Stomach smooth muscle (tissue), 2 donors: ENCODE measurements around the gene NBEAL1.
"Not testable (repeated sequence)": the region's sequence is repeated elsewhere in the genome, so short reads cannot be mapped to it uniquely, and the experiment has no call there.

Source experiments
- H3K27ac ChIP-seq: one replicate; pipeline ENCODE4 v1.7.0; 2013; ENCODE audit warnings: mild to moderate bottlenecking, low read length, inconsistent platforms
- H3K27me3 ChIP-seq, 2 donors: one replicate each; pipeline ENCODE4 v1.7.0; 2013; ENCODE audit warnings: low read length in 2 of 2; ENCODE audit not compliant: insufficient read depth in 2 of 2, control insufficient read depth in 1 of 2
- H3K36me3 ChIP-seq, 2 donors: one replicate each; pipeline ENCODE4 v1.7.0; 2013; ENCODE audit warnings: low read length in 2 of 2; ENCODE audit not compliant: control insufficient read depth in 2 of 2, insufficient read depth in 2 of 2
- H3K4me1 ChIP-seq: one replicate; pipeline ENCODE4 v1.7.0; 2013; ENCODE audit warnings: low read length; ENCODE audit not compliant: control insufficient read depth, insufficient read depth
- H3K4me3 ChIP-seq, 2 donors: one replicate each; pipeline ENCODE4 v1.7.0; 2013; ENCODE audit warnings: low read length in 2 of 2
- H3K9ac ChIP-seq, 2 donors: one replicate each; pipeline ENCODE4 v1.7.0; 2013; ENCODE audit warnings: low read length in 2 of 2, mild to moderate bottlenecking in 1 of 2
- H3K9me3 ChIP-seq, 2 donors: one replicate each; pipeline ENCODE4 v1.7.0; 2013; ENCODE audit warnings: low read length in 2 of 2; ENCODE audit not compliant: control insufficient read depth in 2 of 2
- donor health status: healthy.
- donor health status: Pancreatic carcinoma.

Gene NBEAL1

GRCh38 chr2:203164311-203164935 lies 149.7 kb downstream of the NBEAL1 start:
- Histone ChIP-seq H3K9ac (no peak overlapping the region), H3K27me3 (no peaks in the 10 kb centered on the region), H3K4me3 (no peak overlapping the region), H3K27ac (no peak overlapping the region), H3K4me1 (no peaks in the 10 kb centered on the region), H3K9me3 (no peaks in the 10 kb centered on the region), H3K36me3 (peaks cover 11 to 24% of the 10 kb centered on the region in 2 donors)

- Histone ChIP-seq H3K4me3 (no peak overlapping the region), H3K9me3 (no peaks in the 10 kb centered on the region), H3K27me3 (no peaks in the 10 kb centered on the region), H3K36me3 (peaks cover 9 to 18% of the 10 kb centered on the region in 2 donors), H3K27ac (no peak overlapping the region), H3K9ac (no peak overlapping the region), H3K4me1 (no peaks in the 10 kb centered on the region)
Observed at GRCh38 chr2:203167751-203168150, 153.1 kb downstream of the NBEAL1 start.

DNA sequence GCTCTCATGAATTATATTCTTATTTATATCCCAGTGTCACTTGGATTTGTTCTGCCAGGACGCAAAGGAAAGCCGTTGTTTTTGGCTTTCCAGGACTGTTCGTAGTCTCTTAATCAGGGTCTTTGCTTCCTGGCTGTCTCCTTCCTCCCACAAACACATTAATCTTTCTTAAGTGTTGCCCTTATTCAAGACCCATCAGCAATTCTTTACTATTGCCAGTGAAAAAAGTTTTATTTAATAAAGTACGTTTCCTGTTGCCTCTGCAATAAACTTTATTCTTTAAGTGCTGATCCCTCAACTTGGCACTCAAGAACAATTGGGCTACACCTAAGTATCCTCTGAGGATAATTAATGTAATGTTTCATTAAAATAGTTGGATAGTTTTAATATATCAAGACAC lies 155.8 kb downstream of the NBEAL1 start:
- Histone ChIP-seq H3K9me3 (no peaks in the 10 kb centered on the region), H3K4me1 (no peaks in the 10 kb centered on the region), H3K27me3 (no peaks in the 10 kb centered on the region), H3K27ac (no peak overlapping the region), H3K36me3 (peaks cover 9 to 22% of the 10 kb centered on the region in 2 donors), H3K4me3 (no peak overlapping the region), H3K9ac (no peak overlapping the region)

DNA sequence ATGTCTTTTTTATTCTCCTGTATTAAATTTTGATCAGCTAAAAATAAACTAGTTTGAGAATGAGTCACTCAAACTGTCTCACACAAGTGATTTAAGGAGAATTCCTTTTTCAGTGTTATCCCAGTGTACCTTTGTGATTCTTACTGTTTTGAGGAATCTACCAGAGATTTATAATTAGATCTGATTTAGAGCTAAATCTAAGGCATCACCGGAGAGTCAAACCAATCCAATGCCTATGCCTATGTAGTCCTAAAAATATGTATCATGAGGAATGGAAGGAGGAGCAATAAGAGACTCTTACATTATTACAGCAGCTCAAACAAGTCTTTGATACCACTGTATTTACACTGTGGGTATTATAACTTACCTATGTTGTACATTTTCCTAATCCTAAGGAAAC lies 160.7 kb downstream of the NBEAL1 start:
- Histone ChIP-seq H3K36me3 (peaks cover 4 to 7% of the 10 kb centered on the region in 2 donors), H3K9ac (no peak overlapping the region), H3K9me3 (no peaks in the 10 kb centered on the region), H3K4me3 (no peak overlapping the region), H3K4me1 (no peaks in the 10 kb centered on the region), H3K27ac (no peak overlapping the region), H3K27me3 (no peaks in the 10 kb centered on the region)

- H3K27me3 ChIP-seq, result no peaks in the 10 kb centered on the region
- peaks cover 16 to 17% of the 10 kb centered on the region in 2 donors for H3K36me3 ChIP-seq
- no peaks in the 10 kb centered on the region for H3K9me3 ChIP-seq
- no peaks in the 10 kb centered on the region for H3K4me1 ChIP-seq
- H3K27ac ChIP-seq, result no peak overlapping the region
- no peak overlapping the region for H3K4me3 ChIP-seq
- H3K9ac ChIP-seq, result no peak overlapping the region
Observed at GRCh38 chr2:203177361-203177760, 162.7 kb downstream of the NBEAL1 start.

DNA sequence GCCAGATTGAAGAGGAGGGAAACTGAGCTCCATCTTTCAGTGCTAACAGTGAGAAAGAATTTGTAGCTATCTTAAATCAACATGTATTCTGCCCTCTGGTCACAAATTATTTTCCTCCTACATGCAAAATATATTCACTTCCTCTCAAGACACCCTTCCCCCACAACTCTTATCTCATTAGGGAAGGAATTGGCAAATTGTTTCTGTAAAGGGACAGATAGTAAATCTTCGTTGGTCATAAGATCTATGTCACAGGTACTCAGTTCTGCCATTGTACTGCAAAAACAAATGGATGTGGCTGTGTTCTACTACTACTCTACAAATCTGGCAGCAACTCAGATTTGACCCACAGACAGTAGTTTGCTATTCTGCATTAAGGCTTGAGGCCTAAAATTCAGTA lies 171.2 kb downstream of the NBEAL1 start:
- Histone ChIP-seq H3K9me3 (no peaks in the 10 kb centered on the region), H3K4me3 (no peak overlapping the region), H3K9ac (no peak overlapping the region), H3K4me1 (no peaks in the 10 kb centered on the region), H3K27ac (no peak overlapping the region), H3K36me3 (peaks cover 23% of the 10 kb centered on the region in 2 donors), H3K27me3 (no peaks in the 10 kb centered on the region)

DNA sequence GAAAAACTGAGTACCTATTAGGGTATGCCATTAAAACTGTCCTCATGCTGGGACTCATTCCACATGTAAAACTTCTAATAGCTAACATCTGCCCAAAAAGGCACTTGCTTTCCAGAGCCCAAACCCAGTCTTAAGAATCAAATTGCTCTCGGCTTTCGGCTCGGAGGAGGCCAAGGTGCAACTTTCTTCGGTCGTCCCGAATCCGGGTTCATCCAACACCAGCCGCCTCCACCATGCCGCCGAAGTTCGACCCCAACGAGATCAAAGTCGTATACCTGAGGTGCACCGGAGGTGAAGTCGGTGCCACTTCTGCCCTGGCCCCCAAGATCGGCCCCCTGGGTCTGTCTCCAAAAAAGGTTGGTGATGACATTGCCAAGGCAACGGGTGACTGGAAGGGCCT lies 175.9 kb downstream of the NBEAL1 start:
- H3K4me1 ChIP-seq, H3K4me3 ChIP-seq, H3K27ac ChIP-seq, H3K27me3 ChIP-seq, H3K9me3 ChIP-seq, H3K9ac ChIP-seq: not testable (repeated sequence)
- peaks cover 16 to 21% of the 10 kb centered on the region in 2 donors for H3K36me3 ChIP-seq

- H3K9me3 ChIP-seq, H3K4me3 ChIP-seq, H3K27ac ChIP-seq, H3K9ac ChIP-seq, H3K27me3 ChIP-seq, H3K4me1 ChIP-seq: not testable (repeated sequence)
- peaks cover 11 to 20% of the 10 kb centered on the region in 2 donors for H3K36me3 ChIP-seq
Observed at GRCh38 chr2:203191026-203191425, 176.4 kb downstream of the NBEAL1 start.

DNA sequence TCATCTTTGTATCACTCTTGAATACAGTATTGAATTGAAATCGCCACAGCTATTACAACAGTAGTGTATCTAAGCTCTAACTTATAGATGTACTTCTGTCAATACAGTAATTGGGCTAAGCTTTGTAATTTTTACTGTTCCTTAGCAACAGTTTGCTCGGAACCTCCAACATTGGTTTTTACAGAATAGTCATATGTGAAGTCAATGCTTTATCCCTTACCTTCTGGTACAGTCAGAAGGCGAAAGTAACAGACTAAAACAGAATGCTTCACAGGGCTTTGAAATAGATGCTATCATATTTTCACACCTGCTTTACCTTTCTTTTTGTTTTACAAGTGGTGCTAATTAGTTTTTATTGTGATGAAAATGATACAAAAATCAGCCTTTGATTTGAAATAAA lies 177.3 kb downstream of the NBEAL1 start:
- Histone ChIP-seq H3K27ac (no peak overlapping the region), H3K9ac (no peak overlapping the region), H3K36me3 (peaks cover 11 to 20% of the 10 kb centered on the region in 2 donors), H3K27me3 (no peaks in the 10 kb centered on the region), H3K4me1 (no peaks in the 10 kb centered on the region), H3K4me3 (no peak overlapping the region), H3K9me3 (no peaks in the 10 kb centered on the region)

- H3K27me3 ChIP-seq, result no peaks in the 10 kb centered on the region
- H3K4me3 ChIP-seq, result no peak overlapping the region
- H3K4me1 ChIP-seq, result no peaks in the 10 kb centered on the region
- no peaks in the 10 kb centered on the region for H3K9me3 ChIP-seq
- no peak overlapping the region for H3K27ac ChIP-seq
- H3K9ac ChIP-seq, result no peak overlapping the region
- H3K36me3 ChIP-seq, result peaks cover 7 to 17% of the 10 kb centered on the region in 2 donors
Observed at GRCh38 chr2:203195331-203196036, 180.8 kb downstream of the NBEAL1 start.

GRCh38 chr2:203200866-203201265 lies 186.2 kb downstream of the NBEAL1 start:
- no peaks in the 10 kb centered on the region for H3K9me3 ChIP-seq
- peaks cover 6% of the 10 kb centered on the region in 2 donors for H3K36me3 ChIP-seq

More at GRCh38 chr2:203200866-203201265, 186.2 kb downstream of the NBEAL1 start:
- Histone ChIP-seq H3K4me1 (no peaks in the 10 kb centered on the region), H3K27ac (no peak overlapping the region), H3K4me3 (no peak overlapping the region), H3K27me3 (no peaks in the 10 kb centered on the region), H3K9ac (no peak overlapping the region)
